Testis (tissue), 2 donors: ENCODE data around the gene UBAP2.

Source experiments
- CTCF ChIP-seq, 3 experiments: fragments of 450-650 bp in 2 of 3; fragments of 200-600 bp in 1 of 3; sonication (generic) in 1 of 3; IDR thresholded peaks; one replicate each; pipeline ENCODE4 v1.5.1; 2016 to 2019; ENCODE audit warnings: antibody characterized with exemption in 3 of 3, mild to moderate bottlenecking in 2 of 3, moderate library complexity in 1 of 3
- POLR2A ChIP-seq: fragments of 450-650 bp; IDR thresholded peaks from one replicate; pipeline ENCODE4 v1.6.1; 2017; ENCODE audit warnings: antibody characterized with exemption, mild to moderate bottlenecking, moderate library complexity

- TF ChIP-seq CTCF (IDR thresholded peaks at IDR 0.05) (no peak), POLR2A (no peak)
Measured at GRCh38 chr9:33995449-33995848, 53.2 kb downstream of the UBAP2 start.
